NCI-H2227 (cell line): ENCODE data around the gene NACC2.
"Not testable (repeated sequence)": the region's sequence is repeated elsewhere in the genome, so short reads cannot be mapped to it uniquely, and the experiment has no call there.

Experiments used
- DNase-seq: peaks from one replicate; lab custom pipeline; 2025; ENCODE audit not compliant: unreplicated experiment; lab: John Stamatoyannopoulos, UW

Gene NACC2

DNA sequence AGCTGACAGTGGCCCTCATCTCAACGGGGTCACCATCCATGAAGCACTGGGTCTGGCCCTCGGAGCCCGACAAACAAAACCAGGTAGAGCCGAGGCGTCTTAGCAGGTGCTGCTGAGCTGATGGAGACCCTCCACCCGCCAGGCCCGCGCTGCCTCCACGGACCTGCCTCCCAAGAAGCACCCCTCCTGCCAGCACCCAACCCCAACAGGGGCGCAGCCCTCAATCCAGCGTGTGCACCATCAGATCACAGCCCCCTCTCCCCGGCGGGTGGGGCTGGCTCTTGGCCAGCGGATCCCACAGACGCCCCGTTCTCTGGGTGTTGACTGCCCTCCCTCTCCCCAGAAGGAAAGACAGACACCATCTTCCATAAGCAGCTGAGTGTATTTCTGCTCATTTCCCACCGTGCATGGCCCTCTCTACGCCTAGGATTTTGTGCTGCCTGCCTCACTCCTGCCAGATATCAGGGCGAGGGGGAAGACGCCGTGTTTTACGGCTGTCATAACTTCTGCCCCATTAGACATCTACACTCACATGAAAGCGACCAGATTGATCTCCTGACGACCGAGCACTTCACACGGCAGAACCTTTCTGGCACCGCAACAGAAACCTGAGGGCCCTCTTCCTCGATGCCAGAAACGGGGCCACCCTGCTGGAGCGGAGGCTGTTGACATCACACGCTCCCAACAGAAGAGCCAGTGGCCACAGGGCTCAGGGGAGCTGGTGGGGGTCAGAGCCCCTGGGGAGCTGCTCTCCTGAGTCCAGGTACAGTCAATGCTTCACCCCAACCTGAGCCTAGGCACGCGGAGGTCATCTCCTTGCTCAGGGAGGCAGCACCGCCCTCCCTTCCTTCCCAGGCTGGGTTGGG lies 12.4 kb downstream of the NACC2 start:
- DNase-seq = no peak

DNA sequence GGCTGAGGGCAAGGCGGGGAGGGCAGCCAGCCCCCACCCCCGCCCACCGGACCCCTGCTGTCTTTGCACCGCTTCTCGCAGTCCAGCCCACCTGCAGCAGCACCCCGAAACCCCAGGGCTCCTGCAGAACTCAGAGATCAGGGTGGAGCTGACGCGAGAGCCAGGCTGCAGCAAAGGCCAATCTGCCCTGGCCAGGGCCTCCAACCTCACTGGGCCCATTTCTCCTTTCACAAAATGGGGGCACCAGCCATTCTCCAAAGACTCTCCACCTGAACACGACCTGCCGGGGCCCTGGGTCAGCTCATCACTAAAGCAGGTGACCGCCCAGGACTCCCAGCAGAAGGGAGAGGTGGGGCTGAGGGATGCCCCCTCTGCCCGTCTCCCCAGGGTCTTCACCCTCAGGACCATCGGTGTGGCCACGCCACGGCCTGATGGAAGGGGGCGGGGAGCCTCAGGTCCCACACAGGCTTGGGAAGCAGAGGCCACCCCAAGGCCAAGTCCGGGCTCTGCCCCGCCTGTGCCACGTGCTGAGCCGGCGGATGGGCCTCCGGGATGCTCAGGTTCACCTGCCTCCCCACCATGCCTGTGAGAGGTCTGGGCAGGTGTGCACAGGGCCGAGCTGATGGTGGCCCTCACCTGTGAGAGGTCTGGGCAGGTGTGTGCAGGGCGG lies 13.1 kb downstream of the NACC2 start:
- no peak for DNase-seq

DNA sequence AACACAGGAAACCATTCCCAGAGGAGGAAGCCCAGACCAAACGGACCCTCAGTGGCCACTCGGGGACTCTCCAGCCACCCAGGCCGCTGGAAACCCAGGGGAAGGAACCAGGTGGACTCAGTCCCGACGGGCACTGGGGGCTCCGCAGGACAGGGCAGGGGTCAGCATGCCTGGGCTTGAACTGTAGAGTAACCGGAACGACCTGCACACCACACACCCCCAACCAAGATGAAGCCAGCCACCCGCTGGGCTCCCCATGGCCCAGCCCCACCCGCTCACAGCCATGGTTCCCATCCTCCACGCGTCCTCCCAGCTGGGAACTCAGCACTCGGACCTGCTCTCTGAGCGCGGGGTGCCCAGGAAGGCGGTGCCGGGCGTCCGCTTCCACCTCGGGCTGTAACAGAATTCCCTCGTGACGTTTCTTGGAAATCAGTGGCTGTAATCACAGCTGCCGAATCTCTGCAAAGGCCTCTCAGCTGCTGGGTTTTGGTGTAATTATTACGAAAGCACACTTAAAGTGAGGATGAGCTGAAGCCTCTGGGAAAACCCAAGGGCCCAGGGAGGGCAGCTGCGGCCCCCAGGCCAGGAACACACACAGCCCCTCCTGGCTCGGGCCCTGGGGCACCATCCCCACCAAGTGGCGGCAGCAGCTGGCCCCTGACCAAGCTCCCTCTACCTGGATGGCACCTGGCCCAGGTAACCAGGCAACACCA lies 13.8 kb downstream of the NACC2 start:
- peak; percentile 61 for DNase-seq

DNA sequence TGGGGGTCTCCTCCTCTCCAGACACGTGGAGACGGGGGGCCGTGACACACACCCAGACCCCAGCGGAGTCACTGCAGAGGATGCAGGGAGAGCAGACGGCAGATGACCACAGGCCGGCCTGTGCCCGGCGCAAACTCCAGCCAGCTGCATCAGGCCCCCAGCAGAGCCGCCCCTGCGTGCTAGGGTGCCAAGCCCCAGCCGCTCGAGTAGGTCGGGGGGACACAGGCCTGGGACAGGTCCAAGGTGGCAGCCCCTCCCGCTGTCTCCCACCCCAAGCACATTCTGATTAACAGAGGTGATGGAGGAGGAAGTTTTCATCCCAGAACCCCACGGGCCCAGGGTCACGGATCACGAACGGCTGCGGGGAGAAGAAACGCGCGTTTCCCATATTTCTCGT lies 14.4 kb downstream of the NACC2 start:
- no peak for DNase-seq

DNA sequence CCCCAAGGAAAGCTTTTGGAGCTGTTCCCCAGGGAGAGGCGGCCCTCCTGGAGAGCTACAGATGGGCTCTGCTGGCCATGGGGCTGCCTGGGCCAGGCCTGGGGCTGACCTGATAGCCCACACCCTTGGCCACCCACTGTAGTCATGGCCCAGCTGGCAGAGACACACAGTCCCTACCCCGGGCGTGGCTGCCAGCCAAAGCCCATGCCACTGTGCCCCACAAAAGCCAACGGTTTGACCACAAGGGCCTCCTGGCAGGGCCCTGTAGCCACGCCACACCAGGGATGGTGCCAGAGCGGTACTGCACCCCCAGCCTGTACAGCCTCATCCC lies 15.2 kb downstream of the NACC2 start:
- no peak for DNase-seq

DNA sequence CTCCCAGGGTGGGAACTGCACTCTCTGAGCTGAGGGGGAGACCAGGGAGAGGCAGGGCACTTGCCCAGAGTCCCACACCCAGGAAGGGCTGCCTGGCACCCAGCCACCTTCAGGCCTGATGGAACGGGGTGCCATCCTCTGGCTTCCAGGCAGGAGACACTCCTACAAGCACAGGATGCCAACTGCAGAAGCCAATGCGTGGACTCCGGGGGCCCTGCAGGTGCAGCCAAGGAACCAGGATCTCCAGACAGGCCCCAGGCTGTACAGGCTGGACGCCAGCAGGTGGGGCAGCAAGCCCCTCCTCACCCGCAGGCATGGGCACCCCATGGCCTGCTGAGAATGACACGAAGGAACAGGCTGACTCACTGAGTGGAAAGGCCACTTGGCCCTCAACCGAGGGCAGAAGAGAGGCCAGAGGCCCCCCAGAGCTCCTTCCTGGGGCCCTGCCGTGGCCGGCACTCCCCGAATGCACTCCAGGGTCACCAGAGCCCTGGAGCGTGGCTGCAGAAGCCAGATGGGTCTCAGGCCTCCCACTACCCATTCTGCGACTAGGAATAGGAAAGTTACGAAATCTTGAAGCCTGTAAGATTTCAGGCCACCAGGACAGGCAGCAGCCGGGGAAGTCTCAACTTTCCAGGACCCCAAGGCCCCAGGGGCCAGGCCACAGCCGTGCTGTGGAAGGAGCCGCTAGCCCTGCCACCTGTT lies 15.7 kb downstream of the NACC2 start:
- DNase-seq = no peak

DNA sequence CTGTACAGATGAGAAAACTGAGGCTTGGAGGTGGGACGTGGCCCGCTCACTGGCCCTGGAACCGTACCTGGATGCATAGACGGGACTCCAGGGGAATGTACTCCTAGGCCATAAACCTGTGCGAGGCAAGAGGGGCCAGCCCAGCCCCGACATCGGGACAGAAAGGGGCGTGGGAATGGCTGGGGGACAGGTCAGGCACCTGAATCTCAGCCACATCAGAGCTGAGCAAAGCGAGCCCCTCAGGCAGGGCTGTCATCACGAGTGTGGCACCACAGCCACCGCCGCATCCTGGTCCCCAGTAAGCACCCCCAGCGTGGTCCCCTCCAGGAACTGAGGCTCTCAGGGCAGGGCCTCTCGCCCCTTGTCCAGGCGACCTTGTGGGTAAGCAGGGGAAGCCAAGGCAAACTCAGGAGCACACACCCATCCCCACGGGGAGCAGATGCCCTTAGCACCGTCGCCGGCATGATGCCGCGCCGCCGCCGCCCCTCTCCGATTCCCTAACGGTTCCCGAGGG lies 16.5 kb downstream of the NACC2 start:
- no peak for DNase-seq

DNA sequence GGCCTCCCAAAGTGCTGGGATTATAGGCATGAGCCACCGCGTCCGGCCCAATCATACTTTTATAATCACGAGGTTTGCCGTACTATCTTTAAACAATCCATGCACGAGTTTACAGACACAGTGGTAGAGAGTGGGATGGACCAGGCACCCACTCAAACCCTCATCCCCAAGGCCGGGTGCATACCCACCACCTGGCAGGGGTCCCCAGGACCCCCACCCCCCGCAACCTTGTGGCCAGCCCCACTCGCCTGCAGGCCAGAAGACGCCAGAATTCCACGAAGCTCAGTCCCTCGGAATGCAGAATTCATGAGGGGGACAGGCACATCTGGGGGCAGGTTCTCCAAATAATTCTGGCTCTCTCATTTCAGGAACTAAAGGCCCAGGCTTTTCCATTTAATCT lies 17.1 kb downstream of the NACC2 start:
- DNase-seq = no peak

DNA sequence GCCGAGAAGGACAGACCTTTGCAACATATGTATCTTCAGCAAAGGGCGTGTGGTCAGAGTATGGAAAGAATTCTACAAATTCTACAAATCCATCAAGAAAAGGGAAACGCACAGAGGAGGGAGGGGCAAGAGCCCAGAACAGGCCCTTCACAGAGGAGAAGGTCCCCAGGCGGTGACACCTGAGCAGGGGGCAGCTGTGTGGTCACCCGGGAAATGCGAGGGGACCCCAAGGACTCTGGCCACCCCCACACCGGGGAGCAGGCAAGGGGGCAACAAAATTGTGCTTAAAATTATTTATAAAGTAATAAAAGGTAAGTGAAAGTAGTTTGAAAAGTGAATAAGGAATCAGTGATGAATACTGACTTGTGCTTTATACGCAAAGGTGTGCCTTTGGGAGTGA lies 17.6 kb downstream of the NACC2 start:
- no peak for DNase-seq

DNA sequence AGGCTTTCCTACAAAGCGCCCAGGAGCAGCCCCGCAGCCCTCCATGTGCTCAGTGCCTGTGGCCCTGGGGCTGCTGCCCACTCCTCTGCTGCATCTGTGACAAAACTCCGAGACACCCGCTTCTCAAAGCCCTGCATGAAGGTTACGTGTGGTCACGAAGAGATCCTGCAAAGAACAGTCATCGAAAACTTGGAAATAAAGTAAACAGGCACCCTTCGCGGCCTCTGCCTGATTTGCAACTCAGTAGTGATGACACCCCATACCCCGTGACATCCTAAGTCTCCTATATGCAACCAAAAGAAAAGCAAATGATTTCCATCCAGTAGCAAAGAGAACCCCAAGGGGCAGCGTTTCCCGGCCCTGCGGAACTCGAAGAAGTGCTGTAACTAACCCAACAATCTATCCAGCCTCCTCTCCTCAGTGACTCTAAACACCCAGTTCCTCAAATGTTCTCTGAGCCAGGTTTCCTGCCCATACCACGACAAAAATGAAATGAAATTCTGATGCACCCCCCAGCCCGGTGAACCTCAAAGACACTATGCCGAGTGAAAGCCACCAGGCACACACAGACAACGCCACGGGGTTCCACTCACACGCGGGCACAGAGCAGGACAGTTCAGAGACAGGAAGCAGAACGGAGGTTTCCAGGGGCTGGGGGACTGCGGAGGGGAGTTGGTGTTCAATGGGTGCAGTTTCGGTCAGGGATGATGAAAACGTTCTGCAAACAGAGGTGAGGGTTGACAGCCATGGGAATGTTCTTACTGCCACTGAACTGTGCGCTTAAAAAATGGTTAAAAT lies 19.0 kb downstream of the NACC2 start:
- DNase-seq = no peak

DNA sequence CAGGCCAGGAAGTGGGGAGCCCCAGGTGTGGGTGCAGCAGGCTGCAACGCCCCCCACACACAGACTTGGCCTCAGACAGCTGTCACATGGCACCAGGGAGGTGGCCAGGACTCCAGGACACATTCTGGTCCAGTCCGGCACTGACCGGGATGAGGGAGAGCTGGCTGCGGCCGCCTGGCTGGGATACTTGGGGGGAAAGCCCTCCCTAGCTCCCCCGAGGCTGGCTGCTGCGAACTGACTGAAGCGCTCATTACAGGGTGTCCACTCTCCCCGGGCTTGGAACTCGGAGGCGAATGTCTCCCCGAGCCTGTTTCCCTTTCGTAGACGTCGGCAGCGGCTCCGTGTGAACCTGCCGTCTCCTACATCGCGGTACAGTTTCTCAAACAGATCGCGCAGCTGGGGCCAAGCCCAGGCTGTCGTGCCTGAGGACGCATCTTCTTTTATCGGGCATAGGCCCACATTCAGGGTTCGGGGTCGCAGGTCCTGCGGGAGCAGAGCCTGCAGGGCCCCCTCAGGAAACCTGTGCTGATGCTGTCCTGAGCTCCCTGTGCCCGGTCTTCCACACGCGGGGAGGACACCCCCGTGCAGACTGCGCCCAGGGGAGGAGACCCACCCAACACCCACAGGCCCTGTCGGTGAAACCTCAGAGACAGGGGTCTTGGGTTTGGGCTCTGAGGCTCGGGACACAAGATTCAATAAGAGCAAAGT lies 19.8 kb downstream of the NACC2 start:
- DNase-seq = no peak

DNA sequence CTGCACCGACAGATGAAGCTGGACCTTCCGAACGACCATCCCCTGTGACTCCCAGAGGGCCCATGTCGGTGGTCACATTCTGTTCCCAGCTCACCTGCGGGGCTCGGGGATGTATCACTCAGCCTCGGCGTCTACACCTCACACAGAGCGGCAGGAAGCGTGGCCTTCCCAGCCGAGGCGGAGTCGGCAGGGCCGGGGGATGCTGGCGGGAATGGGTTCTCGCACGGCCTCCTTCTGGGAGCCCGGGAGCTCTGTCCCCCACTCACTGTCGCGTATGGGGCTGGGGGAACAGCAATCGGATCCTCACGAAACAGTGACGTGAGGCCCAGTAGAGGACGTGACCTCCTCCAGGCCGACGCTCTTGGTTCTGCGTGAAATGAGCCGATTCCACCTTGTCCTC lies 20.4 kb downstream of the NACC2 start:
- DNase-seq = no peak

DNA sequence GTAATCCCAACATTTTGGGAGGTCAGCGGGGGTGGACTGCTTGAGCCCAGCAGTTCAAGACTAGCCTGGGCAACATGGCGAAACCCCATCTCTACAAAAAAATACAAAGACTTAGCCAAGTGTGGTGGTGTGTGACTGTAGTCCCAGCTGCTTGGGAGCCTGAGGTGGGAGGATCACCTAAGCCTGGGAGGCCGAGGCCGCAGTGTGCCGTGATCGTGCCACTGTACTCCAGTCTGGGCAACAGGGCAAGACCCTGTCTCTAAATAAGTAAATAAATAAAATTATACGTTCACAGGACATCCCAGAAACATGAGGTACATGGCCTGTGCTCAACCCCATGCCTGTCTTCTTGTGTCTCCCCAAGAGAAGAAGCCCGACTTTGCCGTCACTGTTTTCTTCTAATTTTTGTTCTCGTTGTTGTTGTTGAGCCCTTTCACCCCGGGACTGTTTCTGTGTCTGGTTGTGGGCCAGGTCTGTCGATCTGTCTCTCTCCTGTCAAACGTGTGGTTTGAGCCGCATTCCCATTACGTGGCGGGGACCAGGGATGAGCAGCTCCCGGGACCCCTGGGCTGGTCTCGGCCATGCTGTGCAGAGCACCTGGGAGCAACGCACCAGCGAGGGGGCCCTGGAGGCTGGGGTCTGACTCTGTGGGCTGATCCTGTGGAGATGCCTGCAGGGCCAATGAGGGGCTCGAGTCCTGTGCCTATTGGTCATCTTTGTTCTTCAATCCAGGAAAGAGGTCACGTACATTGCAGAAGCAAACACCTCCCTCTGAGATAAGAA lies 32.2 kb downstream of the NACC2 start:
- DNase-seq = no peak

DNA sequence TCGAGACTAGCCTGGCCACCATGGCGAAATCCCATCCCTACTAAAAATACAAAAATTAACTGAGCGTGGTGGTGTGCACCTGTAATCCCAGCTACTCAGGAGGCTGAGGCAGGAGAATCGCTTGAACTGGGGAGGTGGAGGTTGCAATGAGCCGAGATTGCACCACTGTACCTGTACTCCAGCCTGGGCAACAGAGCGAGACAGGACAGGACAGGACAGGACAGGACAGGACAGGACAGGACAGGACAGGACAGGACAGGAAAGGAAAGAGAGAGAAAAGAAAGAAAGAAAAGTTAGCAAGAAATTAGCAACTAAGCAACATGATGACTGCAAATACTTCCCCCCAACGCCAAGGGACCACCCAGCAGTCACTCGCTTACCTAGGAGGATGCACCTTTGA lies 33.2 kb downstream of the NACC2 start:
- not testable (repeated sequence) for DNase-seq

DNA sequence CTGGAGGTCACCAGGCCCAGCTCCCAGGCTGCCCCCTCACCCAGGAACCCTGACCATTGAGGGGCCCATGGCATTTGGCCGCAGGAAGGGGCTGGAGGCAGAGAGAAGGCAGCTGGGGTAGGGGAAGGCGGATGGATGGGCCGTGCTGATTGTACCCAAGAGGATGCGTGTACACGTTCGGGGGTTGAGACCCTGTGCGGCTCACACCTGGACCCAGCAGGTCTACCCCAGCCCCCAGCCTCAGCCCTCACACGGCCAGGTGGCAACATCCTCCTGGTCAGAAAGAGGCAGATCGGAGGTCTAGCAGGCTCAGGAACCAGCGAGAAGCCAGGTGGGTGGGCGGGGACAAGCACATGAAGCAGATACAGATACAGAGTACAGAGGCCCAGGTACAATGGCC lies 33.7 kb downstream of the NACC2 start:
- DNase-seq = no peak

DNA sequence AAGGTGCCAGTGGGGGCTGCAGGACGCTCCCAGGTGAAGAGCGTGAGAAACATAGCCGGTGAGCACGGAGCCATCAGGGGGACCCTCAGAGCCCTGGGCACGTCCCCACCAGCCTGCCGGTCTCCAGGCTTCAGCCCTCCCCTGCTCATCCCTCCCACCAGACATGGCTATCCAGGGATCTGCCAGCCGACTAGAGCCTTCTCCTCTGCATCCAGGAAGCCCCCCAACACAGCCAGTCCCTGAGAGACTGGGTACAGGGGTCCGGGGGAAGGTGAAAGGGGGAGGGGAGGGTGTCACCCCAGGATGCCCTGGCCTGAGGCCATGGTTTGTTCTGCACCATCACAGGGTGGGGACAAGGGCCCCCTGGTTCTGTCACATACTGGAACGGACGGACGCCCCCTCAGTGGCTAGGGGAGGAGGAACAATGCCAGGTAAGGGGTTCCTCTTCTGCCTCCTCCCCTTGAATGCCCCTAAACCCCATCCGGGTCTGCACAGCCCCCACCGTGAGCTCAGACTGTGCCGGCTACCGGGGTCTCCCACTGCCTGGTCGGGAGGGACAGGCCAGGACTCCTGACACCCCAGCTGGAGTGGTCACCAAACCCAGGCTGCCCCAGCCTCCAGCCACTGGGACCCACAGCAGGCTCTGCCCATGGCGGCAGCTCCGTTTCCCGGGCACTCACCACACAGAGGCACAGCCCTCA lies 34.3 kb downstream of the NACC2 start:
- DNase-seq = no peak

DNA sequence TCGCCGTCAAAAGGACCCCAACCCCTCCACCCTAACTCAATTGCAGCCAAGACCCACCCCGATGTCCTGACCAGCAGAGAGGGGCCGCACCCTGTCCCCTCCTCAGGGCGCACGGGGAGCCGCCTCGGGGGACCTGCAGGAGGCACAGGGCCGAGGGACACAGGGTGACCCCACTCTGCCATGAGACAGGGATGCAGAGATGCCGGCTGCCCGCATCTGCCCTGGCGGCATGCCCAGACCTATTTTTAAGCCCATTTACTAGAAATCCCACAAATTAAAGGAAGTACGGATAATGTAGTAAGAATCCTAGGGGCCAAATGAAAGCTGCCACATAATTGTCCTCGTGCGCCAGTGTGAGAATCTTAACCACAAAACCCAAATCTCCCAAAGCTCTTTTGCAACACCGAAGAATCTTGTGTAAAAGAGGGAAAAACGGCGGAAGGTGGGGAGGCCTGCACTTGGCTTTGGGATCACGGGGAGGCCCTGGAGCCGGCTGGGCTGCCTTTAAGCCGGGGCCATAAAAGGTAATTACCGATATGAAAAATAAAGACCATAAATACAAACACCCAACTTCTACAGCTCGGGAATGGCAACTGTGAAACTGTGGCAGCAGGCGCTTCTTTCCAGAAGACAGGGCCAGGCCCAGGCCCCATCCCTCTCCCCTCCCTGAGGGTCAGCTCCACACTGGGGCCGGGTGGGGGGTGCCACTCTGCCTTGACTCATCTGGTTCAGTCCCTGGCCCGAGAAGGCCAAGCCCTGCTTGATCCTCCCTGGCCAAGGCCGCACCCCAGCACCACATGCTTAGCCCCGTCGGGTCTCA lies 35.0 kb downstream of the NACC2 start:
- no peak for DNase-seq
